ENCODE measurements around the gene TRIO. TPM values are rescaled to one million over a fixed set of nuclear protein-coding genes. Genes with fewer than 3 reads are reported as not detected.
A peak's percentile ranks its signal among the peaks of the same experiment; 100 is the strongest.

The TRIO gene
- total RNA-seq, 1 donor from 2014 or later = 71.6 TPM

GRCh38 chr5:14228219-14228618 is 85.1 kb downstream of the TRIO start:
- DNase-seq (ENCODE audit: low read depth) = no peak
- Histone ChIP-seq H3K36me3 (ENCODE audit: control insufficient read depth, insufficient read depth, low read length) (no peaks in the 10 kb centered on the region), H3K27me3 (ENCODE audit: control insufficient read depth, insufficient read depth, low read length) (no peaks in the 10 kb centered on the region), H3K4me3 (ENCODE audit: low read depth, low read length) (no peak overlapping the region)
- FAIRE-seq = no peak
- no peak for TF ChIP-seq CTCF (IDR thresholded peaks at IDR 0.05; ENCODE audit: insufficient read depth, low read length, severe bottlenecking)

- Histone ChIP-seq H3K36me3 (ENCODE audit: control insufficient read depth, insufficient read depth, low read length) (no peaks in the 10 kb centered on the region), H3K27me3 (ENCODE audit: control insufficient read depth, insufficient read depth, low read length) (no peaks in the 10 kb centered on the region), H3K4me3 (ENCODE audit: low read depth, low read length) (no peak overlapping the region)
- FAIRE-seq (no peak), DNase-seq (ENCODE audit: low read depth) (no peak)
- TF ChIP-seq CTCF (IDR thresholded peaks at IDR 0.05; ENCODE audit: insufficient read depth, low read length, severe bottlenecking) = no peak
Observed at GRCh38 chr5:14229181-14229580, 86.0 kb downstream of the TRIO start.

DNA sequence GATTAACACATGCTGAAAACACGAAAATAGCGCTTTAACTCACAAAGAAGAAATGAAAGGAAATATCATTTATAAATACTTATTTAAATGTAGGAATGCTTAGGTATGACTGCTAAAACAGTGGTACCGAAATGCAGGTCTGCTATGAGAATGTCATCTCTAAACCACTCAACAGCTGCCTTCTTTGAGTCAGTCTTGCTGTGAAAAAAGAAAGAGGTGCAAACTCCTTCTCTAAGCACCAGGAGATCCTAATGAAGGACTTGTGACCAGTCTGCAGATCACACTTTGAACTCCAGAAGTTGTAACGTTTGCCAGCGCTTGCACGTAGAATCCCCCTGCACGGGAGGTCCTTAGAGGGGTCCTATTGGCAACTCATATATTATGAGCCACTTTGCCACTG is 86.6 kb downstream of the TRIO start:
- FAIRE-seq = no peak
- DNase-seq (ENCODE audit: low read depth) = no peak
- no peaks in the 10 kb centered on the region for H3K36me3 ChIP-seq (ENCODE audit: control insufficient read depth, insufficient read depth, low read length)
- TF ChIP-seq CTCF (IDR thresholded peaks at IDR 0.05; ENCODE audit: insufficient read depth, low read length, severe bottlenecking) = no peak
- H3K4me3 ChIP-seq (ENCODE audit: low read depth, low read length) = no peak overlapping the region
- no peaks in the 10 kb centered on the region for H3K27me3 ChIP-seq (ENCODE audit: control insufficient read depth, insufficient read depth, low read length)

GRCh38 chr5:14231156-14231555 is 88.0 kb downstream of the TRIO start:
- no peaks in the 10 kb centered on the region for H3K27me3 ChIP-seq (ENCODE audit: control insufficient read depth, insufficient read depth, low read length)
- no peaks in the 10 kb centered on the region for H3K36me3 ChIP-seq (ENCODE audit: control insufficient read depth, insufficient read depth, low read length)
- TF ChIP-seq CTCF (IDR thresholded peaks at IDR 0.05; ENCODE audit: insufficient read depth, low read length, severe bottlenecking) = no peak
- FAIRE-seq = no peak
- no peak for DNase-seq (ENCODE audit: low read depth)
- H3K4me3 ChIP-seq (ENCODE audit: low read depth, low read length) = no peak overlapping the region

- DNase-seq (ENCODE audit: low read depth) (no peak), FAIRE-seq (no peak)
- H3K27me3 ChIP-seq (ENCODE audit: control insufficient read depth, insufficient read depth, low read length) = no peaks in the 10 kb centered on the region
- no peak for TF ChIP-seq CTCF (IDR thresholded peaks at IDR 0.05; ENCODE audit: insufficient read depth, low read length, severe bottlenecking)
- H3K4me3 ChIP-seq (ENCODE audit: low read depth, low read length) = no peak overlapping the region
- no peaks in the 10 kb centered on the region for H3K36me3 ChIP-seq (ENCODE audit: control insufficient read depth, insufficient read depth, low read length)
Observed at GRCh38 chr5:14231890-14232289, 88.7 kb downstream of the TRIO start.

- no peak for TF ChIP-seq CTCF (IDR thresholded peaks at IDR 0.05; ENCODE audit: insufficient read depth, low read length, severe bottlenecking)
- FAIRE-seq (no peak), DNase-seq (ENCODE audit: low read depth) (peak; percentile 70)
- Histone ChIP-seq H3K36me3 (ENCODE audit: control insufficient read depth, insufficient read depth, low read length) (no peaks in the 10 kb centered on the region), H3K27me3 (ENCODE audit: control insufficient read depth, insufficient read depth, low read length) (no peaks in the 10 kb centered on the region), H3K4me3 (ENCODE audit: low read depth, low read length) (no peak overlapping the region)
Observed at GRCh38 chr5:14234204-14234603, 91.1 kb downstream of the TRIO start.
